C4-2B (cell line): Measurements from ENCODE around the gene ATP1A1.

ENCODE experiments used
- H3K27ac ChIP-seq: fragments of 450-650 bp; 2 replicates; pipeline ENCODE4 v1.5.1; 2017
- CTCF ChIP-seq: fragments of 450-650 bp; conservative IDR thresholded peaks from 2 replicates; pipeline ENCODE4 v1.5.1; 2017; ENCODE audit warnings: mild to moderate bottlenecking
- ZFX ChIP-seq: fragments of 450-650 bp; IDR thresholded peaks from 2 replicates; pipeline ENCODE4 v1.6.1; 2017

ATP1A1 gene

GRCh38 chr1:116334015-116334547 lies 39.0 kb upstream of the ATP1A1 start:
- no peak overlapping the region for H3K27ac ChIP-seq
- no peak for TF ChIP-seq CTCF
- no peak for TF ChIP-seq ZFX

- no peak for TF ChIP-seq CTCF
- no peak for TF ChIP-seq ZFX
- no peak overlapping the region for H3K27ac ChIP-seq
These were observed 38.0 kb upstream of the ATP1A1 start for GRCh38 chr1:116334868-116335635.

- TF ChIP-seq CTCF (no peak), ZFX (no peak)
- H3K27ac ChIP-seq, result no peak overlapping the region
These were observed 37.0 kb upstream of the ATP1A1 start for GRCh38 chr1:116335850-116336624.

- no peak overlapping the region for H3K27ac ChIP-seq
- TF ChIP-seq ZFX (no peak), CTCF (no peak)
These were observed 35.6 kb upstream of the ATP1A1 start for GRCh38 chr1:116337398-116337797.

GRCh38 chr1:116338400-116338799 lies 34.6 kb upstream of the ATP1A1 start:
- no peak overlapping the region for H3K27ac ChIP-seq
- no peak for TF ChIP-seq CTCF
- TF ChIP-seq ZFX, result no peak

GRCh38 chr1:116340506-116341231 lies 32.4 kb upstream of the ATP1A1 start:
- no peak overlapping the region for H3K27ac ChIP-seq
- no peak for TF ChIP-seq CTCF
- TF ChIP-seq ZFX, result no peak
